HL-60/S4 treated with phorbol 12-myristate 13-acetate at 8.2 ng/mL for 4 days and 3 days (cell line): ENCODE data around the gene GRID1.

Source experiments
- in situ Hi-C: fragments of 300-500 bp; cut with MboI; formaldehyde crosslinking; loops from 2 replicates; pipeline ENCODE4 v1.15.0; 2022; ENCODE audit warnings: low sequenced_read_pairs

The GRID1 gene

GRCh38 chr10:86179961-86180360 is 186.6 kb downstream of the GRID1 start:
- in situ Hi-C loops = loop anchor here (25.0 kb wide), 1 partner anchor 182 kb away; the partner anchor contains the start of gene GRID1

DNA sequence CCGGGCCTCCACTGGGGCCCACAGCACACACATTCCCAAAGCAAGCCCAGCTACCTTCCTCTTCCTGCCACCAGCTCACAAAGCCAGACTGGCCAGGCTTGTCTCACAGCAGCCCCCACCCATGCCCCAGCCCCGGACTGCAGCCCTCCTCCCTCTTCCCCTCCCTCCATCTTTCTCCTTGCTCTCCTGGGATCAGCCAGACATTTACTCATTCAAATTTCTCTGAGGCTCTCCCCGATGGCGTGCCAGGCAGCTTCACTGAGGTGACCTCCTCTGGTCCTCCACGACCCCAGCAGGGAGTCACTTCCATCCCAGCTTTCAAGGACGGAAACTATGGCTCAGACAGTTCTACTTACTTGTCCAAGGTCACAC is 187.5 kb downstream of the GRID1 start:
- in situ Hi-C loops = loop anchor here (25.0 kb wide), 1 partner anchor 183 kb away; the partner anchor contains the start of gene GRID1

- in situ Hi-C loops = loop anchor here (25.0 kb wide), 1 partner anchor 184 kb away; the partner anchor contains the start of gene GRID1
These were observed 188.0 kb downstream of the GRID1 start for GRCh38 chr10:86178401-86179152.

DNA sequence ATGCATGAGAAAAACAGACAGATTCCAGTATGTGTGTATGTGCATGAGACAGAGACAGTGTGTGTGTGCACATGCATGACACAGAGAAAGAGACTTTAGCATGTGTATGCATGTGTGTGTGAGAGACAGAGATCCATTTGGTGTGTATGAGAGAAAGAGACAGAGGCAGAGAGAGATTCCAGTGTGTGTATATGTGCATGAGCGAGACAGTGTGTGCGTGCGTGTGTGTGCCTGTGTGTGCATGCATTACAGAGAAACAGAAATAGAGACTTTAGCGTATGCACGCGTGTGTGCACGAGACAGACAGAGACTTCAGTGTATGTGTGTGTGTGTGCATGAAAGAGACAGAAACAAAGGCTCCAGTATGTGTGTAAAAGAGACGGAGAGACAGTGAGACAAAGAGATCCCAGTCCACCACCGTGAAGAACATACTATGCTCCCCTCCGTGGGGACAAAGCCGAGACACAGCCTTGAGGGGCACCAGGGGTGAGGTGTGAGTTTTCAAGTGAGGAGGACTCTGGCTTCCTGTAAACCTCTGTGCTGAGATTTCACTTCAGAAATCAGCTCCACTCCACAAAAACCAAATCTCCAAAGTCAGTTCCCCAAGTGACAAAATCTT is 188.9 kb downstream of the GRID1 start:
- in situ Hi-C loops = loop anchor here (25.0 kb wide), 1 partner anchor 185 kb away; the partner anchor contains the start of gene GRID1

DNA sequence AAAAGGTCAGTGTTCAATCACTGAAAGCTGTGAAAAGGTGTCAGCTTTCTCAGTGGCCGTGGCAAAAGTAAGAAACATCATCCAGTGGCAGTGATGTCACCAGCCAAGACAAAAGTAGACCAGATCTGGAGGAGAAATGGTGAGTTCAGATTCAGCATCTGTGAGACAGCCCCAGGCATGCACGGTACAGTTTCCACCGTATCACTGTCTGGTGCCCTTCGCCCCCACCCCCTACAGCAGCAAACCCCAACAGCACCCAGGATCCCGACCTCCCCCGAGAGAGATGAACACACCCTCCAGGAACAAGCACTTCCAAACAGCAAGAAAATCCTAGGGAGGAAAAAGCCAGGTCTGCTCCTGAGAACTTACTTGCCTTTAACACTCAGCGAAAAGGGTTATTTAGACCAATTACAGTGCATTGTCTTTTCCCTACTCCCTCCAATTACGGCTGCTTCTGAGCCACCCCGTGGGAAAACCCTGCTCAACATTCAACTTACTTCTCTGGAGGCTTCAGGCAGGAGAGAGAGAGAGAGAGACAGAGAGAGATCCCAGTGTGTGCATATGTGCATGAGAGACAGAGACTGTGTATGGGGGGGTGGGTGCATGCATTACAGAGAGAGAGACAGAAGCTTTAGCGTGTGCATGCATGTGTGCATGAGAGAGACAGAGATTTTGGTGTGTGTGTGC is 189.6 kb downstream of the GRID1 start:
- in situ Hi-C loops = loop anchor here (25.0 kb wide), 1 partner anchor 185 kb away; the partner anchor contains the start of gene GRID1

GRCh38 chr10:86175476-86175875 is 191.1 kb downstream of the GRID1 start:
- in situ Hi-C loops = loop anchor here (25.0 kb wide), 1 partner anchor 187 kb away; the partner anchor contains the start of gene GRID1

DNA sequence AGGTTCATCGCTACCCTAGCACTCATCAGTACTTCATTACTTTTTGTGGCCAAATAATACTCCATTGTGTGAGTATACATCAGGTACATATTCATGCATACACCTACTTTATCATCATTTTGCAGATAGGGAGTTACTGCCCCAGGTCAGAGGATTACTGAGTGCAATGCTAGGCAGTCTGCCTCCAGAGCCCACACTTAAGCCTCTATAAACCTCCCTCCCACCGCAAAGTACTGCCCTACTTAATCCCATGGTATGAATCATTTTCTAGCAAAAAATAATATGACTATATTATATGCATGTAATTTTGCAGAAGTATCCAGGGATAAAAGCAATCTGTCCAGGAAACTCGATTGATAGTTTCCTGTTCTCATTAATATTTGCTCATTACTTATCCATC is 194.3 kb downstream of the GRID1 start:
- in situ Hi-C loops = no loop called here

DNA sequence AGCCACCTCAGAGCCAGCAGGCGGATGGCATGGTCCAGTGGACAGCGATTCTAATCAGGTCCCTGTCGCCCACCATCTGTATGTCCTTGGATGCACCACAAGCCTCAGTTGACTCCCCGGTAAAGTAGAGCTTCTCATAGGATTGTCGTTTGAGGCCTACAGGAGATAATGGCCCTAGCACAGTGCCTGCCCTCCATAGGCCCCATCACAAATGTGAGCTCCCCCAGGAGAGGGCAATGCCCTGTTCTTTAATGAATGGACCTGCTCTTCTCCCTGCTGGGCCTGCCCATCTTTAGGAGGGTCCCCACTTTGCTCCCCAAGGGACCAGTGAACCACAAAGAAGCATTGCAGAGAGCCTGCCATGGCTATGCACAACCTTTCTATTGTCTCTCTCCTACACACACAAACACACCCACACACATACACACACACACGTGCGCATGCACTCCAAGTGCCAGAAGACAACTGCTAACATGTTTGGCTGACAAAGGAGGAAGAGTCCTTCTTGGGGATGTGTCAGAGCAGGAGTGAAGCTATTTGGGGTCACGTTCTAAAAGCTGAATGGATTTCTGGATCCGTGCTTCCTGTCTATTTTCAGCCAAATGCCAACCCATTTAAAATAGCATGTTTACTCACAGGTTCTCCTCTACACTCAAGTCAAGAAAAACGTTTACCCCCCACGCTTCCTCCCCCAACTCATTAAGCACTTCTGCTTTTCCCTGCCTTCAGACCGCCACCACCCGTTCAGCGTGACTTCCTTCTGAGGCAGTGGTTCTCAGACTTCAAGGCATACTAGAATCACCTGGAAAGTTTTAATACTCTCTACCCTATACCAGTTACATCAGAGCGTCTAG is 196.1 kb downstream of the GRID1 start:
- in situ Hi-C loops = no loop called here

DNA sequence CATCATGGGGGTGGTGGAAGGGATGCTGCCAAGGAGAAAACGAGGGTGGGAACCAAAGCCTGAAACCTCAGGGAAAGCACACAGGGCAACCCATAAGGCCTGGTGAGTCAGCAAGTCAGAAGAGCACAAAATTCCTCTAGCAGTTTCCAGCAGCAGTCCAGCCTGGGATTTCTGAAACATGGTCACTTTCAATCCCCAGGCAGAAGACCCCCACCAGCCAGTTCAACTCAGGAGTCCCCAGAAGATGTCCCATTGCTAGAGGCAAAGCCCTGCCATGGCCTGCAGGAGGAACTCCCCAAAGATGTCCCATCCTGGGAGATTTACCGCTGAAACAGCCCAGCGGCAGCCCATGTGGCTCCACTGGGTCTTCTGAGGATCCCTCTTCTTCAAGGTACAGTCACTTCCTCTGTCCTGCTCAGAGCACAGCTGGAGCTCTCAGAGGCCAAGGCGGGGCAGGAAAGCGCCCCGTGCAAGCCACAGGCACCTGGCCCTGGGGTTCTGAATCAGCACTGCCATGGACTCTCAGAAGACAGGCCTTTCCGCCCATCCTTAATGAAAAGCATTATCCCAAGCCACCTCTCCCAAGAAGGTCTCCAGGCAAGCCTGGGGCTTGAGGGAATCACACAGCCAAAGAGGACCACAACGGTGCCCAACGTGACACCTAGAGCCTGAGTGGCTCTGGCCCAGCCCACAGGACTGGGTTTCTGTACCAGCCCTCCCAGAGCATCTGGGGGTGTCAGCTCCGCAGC is 196.9 kb downstream of the GRID1 start:
- in situ Hi-C loops = no loop called here

- in situ Hi-C loops = no loop called here
These were observed 197.5 kb downstream of the GRID1 start for GRCh38 chr10:86169066-86169465.

DNA sequence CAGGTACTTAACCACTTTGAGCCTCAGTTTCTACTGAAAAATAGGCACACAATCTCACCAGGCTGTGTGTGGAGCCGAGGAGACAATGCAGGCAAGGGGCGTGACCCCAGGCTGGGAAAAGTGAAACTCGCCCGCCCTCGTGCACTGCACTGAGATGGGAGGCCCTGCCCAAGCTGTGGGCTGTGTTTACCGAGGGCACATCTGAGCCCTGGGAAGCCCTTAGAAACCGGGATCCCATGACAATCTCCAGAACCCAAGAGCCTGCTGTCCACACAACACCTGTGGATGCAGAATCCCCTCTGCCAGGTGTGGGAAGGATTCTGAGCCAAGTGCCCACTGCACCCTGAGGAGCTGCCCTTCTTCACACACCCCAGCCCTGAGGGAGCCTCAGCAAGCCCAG is 198.3 kb downstream of the GRID1 start:
- in situ Hi-C loops = no loop called here

DNA sequence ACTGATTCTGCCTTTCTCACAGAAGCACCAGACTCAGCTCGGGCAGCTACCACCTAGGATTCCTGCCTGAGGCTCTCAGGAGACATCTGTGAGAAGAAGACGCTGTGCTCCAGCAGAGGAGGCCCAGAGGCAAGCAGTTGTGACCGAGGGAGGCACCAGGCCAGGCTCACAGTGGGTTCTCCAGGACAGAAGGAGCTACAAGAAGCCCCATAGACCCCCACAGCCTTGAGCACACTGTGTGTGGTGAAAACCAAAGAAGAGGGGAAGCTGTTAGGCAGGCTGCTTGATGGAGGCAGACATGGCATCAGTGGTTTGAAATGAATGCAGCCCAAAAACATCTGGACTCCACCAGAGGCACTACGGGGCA is 198.8 kb downstream of the GRID1 start:
- in situ Hi-C loops = no loop called here

DNA sequence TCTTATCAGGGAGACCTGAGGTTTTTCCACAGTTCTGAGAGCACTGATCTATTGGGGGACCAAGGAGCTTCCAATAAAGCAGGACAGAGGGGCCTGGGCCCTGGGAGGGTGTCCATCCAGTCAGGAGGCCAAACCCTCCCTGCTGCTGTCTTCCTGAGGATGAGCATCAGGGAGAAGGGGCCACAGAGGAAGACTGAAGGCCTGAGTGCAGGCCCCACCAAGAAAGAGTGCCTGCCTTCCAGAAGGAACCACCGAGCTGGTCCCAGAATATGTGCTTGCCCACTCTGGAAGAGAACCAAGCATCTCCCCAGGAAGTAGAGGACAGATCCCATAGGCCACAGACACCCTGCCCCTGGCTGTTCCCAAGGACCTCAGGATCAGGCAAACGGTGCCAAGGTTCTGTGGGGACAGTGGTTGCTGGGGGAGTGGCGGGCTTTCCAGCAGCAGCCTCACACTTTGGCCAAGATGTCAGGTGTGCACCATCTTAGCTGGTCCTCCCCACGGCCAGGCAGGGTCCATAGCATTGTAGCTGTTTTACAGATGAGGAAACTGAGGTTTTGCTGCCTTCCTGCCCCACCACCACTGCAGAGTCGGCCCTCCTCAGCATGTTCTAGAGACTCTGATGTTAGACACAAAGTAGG is 199.4 kb downstream of the GRID1 start:
- in situ Hi-C loops = no loop called here

GRCh38 chr10:86165666-86166065 is 200.9 kb downstream of the GRID1 start:
- in situ Hi-C loops = no loop called here

GRCh38 chr10:86164960-86165630 is 201.5 kb downstream of the GRID1 start:
- in situ Hi-C loops = no loop called here

GRCh38 chr10:86164174-86164774 is 202.3 kb downstream of the GRID1 start:
- in situ Hi-C loops = no loop called here

DNA sequence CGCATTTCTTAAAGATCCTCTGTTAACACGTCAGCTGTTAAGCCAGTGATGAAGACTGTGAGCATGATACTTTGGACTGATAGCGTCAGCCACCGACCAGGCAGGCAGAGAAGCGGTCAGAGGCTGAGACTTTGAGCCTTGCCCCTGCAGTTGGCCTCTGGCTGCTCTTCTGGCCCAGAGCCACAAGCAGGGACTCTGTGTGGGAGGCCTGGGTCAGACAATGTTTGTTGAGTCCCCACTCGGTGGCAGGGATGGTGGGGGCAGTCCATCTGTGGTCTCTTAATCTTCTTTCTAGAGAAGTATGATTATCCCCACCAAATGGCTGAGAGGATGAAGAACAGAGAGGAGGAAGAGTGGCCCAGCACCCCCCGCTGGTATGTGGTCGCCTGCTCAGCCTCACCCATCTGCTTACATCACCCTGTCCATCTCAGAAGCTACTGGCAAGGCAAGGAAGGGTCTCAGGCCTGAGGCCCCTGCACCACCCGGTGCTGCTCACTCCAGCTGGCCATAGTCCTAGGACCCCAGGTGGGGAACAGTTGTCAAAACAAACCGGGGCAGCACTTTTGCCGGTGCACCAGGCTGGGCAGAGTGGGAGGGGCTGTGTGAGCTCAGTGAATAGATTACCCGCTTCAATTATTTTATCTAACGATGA is 202.9 kb downstream of the GRID1 start:
- in situ Hi-C loops = no loop called here
